Stimulated activated CD4-positive, alpha-beta T cell treated with anti-CD3 and anti-CD28 coated beads, Interleukin-1b, Interleukin-23, amount 100 ng/mL, for 24 hours (primary cell): Measurements from ENCODE around the gene NLRP13.
"Not testable (repeated sequence)": the region's sequence is repeated elsewhere in the genome, so short reads cannot be mapped to it uniquely, and the experiment has no call there.

Source experiments
- DNase-seq, 4 experiments: peaks; one replicate each; pipeline ENCODE4 v3.0.0-alpha.2; 2020; ENCODE audit warnings: low read depth in 4 of 4, low spot score in 1 of 4

NLRP13 gene

DNA sequence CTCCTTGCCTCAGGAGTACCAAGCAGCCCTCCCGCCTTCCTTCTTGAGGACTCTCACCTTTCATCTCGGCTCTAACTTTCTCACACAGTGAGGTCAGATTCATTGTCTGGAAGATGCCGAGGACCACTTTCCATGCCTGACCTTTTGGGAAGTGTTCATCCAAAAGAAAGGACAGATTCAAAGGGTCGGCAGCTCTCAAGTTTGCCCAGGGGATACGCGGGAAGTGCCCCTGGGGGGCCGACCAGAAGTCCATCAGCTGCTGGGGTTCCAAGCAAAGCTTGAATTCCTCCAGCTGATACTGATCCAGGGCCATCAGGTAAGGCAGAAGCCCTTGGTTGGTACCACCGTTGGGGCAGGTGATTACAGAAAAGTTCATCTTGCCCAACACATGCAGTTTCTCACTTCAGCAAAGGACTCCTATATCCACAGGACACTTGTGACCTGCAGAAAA, at the start of gene NLRP13:
Gene NLRP13 (minus strand): TSS at position 401 of the 451 bp plus-strand sequence. CDS start 25 bp downstream, at position 376.
- no peak for DNase-seq

DNA sequence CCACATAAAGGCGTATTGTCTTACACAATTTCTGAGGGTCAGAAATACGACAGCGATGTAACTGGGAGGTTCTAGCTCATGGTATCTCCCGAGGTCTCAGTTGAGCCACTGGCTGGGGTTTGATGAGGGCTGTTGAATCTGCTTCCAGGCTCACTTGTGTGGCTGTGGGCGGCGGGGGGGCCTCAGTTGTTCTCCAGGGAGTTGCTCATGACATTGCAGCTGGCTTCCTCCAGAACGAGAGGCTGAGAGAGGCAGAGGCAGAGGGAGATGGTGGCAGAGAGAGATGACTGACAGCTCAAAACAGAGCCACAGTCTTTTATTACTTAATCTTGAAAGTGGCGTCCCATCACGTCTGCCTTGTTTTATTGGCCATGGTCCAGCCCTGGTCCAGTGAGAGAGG, 48.3 kb upstream of the NLRP13 start:
- DNase-seq: no peak

DNA sequence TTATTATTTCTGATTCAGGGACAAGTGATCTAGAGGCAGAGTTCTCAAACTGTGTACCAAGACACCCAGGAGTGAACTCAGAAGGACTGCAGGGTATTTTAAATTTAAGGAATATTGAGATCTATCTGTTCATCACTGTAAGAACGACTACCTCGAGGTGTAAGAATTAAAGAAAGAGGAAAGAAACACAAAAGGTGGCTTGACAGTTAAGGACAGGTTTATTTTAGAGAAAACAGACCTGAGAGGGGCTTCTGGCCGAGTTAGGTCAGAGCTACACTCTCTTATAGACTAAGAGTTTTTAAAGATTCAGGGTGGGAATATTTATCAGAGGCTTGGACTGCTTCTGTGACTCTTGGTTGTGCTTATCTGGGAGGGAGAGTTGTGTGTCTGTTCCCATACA, 41.8 kb upstream of the NLRP13 start:
- no peak for DNase-seq

DNA sequence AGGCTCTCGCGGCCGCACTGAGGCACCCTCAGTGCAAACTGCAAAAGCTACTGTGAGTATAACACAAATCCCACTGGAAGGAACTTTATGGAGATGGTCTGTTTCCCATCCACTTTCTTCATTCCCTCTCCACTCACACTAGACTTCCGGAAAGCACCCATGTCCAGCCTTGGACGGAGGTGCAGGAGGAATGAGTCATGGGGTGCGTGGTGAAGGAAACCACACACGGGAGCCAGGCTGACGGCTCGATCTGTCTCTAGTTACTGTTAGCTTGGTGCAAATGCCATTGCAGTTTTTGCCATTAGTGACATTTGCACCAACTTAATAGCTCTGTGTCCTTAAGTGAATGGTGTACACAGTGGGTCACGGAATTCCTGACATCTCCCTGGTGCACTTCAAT, 30.1 kb upstream of the NLRP13 start:
- DNase-seq: no peak

DNA sequence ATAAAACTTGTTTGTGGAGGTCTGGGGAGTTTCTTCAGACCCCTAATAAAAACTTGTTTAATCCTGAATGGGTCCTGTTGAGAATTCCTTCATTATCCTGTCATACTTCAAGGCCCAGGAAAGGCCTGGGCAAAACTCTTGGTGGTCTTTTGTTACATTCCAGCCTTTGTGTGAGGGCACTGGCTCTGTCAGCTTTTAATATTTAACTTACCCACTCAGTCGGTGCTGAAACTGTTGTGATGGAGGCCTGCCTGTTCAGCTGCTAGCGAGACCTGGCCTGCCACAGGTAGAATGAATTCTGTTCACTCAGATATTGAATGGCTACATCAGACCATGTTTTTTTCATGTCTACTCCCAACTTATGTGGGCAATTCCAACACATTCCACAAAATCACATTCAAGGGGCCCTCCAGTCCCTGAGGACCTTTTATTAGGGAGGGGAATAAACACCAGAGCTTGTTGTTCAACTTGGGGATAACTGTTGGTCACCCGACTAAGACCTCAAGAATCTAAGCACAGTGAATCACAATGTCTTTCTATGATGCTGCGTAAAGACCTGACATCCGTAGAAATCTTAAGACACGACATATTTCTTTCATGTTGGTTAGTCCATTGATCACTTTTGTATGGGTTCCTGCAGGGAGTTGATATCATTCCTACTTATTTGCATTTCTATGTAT, 28.0 kb upstream of the NLRP13 start:
- DNase-seq: no peak

DNA sequence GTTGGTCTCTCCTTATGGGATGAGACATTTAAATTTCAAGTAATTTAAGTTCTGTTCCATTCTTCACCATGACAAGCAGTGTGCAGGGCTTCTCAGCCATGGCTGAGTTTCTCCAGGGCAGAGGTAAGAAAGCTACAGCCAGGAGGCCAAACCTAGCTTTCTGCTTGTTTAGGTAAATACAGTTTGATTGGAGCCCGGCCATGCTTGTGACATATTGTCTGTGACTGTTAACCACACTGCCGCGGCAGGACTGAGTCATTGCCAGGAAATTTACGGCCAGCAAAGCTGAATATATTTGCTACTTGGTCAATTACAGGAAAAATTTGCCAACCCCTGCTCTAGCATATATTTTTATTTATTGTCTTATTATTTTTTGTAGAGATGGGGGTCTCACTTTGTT, 26.2 kb upstream of the NLRP13 start:
- no peak for DNase-seq

DNA sequence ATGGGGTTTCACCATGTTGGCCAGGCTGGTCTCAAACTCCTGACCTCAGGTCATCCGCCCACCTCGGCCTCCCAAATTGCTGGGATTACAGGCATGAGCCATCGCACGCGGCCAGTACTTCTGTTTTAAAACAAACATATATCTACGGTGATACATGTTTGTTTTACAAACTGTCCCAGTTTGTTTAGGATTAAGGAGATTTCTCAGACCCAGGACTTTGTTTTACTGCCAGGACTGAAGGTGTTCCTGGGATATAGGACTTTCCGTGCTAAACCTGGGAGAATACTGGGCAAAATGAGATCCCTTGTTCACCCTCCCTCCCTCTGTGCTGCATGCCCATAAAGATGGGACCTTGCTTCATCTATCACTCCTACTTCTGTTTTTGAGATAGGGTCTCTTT, 24.3 kb upstream of the NLRP13 start:
- no peak for DNase-seq

DNA sequence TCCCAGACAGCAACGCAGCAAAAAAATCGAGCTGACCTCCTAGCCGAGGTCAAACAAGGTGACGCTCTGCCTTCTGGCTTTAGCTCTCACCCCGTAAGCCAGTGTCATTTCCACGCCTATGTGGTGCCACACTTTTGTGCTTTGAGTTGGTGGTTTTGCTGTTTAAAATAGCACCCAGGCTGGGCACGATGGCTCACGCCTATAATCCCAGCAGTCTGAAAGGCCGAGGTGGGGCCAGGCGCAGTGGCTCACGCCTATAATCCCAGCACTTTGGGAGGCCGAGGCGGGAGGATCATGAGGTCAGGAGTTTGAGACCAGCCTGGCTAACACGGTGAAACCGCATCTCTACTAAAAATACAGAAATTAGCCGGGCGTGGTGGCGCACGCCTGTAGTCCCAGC, 18.4 kb upstream of the NLRP13 start:
- DNase-seq: not testable (repeated sequence)

- DNase-seq: no peak
Measured at GRCh38 chr19:55947532-55947931, 15.4 kb upstream of the NLRP13 start, which contains the start of gene NLRP8. NLRP8 (plus strand) TSS chr19:55947832.

GRCh38 chr19:55940306-55940705, 8.2 kb upstream of the NLRP13 start:
- no peak for DNase-seq

GRCh38 chr19:55939206-55939605, 7.1 kb upstream of the NLRP13 start:
- DNase-seq: no peak

- DNase-seq: no peak
Measured at GRCh38 chr19:55935206-55935605, 3.1 kb upstream of the NLRP13 start.

DNA sequence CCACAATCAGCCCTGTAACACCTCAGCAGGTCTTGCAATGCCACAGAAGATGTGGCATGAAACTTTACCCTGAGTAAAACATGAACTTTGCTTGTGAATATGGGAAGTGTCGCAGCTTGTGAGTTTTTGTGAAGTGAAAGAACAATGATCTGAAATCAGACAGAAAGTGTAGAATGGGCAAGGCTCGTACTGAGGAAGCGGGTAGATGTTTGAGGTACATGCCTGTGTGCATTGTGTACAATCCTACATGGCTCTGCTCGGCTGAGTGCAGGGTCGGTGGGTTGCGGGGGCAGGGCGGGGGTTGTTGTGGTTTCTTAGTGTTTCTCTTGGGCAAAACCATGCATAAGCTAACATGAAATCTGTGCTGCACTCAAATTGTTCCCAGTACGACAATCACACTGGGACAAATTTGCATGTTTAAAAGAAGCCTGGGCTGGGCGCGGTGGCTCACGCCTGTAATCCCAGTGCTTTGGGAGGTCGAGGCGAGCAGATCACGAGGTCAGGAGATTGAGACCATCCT, 1.1 kb downstream of the NLRP13 start:
- DNase-seq: no peak

- DNase-seq: not testable (repeated sequence)
Measured at GRCh38 chr19:55929258-55929657, 2.9 kb downstream of the NLRP13 start.

GRCh38 chr19:55927991-55928390, 4.1 kb downstream of the NLRP13 start:
- no peak for DNase-seq

DNA sequence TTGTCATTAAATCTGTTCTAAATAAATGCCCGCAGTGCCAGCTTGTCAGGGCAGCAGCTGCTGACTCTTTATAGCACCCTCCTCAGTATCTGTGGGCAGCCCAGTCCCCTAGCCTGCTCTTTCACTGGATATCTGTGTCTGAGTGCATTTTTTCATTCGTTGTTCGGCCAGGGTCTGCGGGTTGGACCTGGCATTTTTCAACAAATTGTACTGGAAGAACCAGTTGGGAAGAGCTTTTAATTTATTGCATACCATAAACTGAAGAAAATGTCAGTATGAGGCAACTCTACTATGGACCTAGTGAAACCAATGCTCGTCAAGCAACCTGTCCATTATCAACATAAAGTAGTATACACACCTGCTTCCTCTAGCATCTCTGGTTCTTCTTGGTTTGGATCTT, 8.6 kb downstream of the NLRP13 start:
- DNase-seq: no peak

DNA sequence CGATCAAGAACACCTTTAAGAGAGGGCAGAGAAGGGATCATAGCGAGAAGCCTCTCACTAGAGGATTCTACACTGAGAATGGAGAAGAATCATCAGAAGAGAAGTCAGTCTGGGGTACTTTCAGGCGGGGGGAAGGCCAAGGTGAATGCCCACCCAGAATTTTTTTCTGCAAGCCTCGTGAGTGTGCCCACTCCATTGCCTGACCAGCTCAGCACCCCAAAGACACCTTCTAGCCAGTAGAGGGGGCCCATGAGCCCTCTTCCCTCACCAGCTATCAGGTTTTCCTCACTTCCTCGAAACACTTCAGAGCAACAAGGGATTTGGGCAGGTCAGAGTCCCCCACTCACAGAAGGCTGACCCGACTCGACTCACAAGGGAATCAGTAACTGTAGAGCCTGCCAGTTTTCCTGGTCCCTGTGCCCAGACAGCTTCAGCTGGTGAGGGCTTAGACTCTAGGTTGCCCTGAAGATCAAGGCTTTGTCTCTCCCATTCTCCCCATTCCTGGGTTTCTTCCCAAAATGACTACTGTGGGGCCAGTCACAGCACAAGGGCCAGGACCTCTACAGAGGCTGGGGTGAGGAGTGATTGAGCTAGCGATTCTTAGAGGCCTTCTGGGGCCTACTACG, 18.4 kb downstream of the NLRP13 start:
- DNase-seq: no peak

- no peak for DNase-seq
Measured at GRCh38 chr19:55912916-55913315, 19.2 kb downstream of the NLRP13 start.

DNA sequence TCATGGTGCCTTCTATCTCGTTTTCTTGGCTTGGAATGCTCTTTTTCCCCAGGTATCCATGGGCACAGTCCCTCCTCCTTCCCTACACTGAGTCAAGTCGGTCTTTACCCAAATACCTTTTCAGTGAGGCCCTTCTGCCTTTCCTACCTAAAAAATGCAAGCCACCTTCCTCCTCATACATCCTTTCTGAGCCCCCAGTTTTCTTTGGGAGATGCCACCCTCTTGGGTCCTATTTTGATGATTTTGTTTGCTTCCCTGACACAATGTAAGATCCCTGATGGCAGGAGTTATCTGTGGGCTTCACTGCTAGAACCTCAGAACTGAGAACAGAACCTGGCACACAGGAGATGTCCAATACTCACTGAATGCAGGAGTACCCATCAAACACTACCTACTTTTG, 22.3 kb downstream of the NLRP13 start:
- DNase-seq: no peak

GRCh38 chr19:55907746-55908145, 24.4 kb downstream of the NLRP13 start:
- no peak for DNase-seq

DNA sequence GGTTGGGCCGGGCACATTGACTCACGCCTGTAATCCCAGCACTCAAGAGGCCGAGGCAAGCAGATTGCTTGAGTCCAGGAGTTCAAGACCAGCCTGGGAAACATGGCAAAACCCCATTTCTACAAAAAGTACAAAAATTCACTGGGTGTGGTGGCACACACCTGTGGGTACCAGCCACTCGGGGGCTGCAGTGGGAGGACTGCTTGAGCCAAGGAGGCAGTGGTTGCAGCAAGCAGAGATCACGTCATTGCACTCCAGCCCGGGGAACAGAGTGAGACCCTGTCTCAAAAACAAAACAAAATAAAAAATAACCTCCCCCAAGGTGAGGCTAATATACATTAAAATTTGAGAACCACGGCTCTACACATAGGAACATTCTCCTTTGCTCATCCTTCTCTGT, 24.9 kb downstream of the NLRP13 start:
- no peak for DNase-seq

DNA sequence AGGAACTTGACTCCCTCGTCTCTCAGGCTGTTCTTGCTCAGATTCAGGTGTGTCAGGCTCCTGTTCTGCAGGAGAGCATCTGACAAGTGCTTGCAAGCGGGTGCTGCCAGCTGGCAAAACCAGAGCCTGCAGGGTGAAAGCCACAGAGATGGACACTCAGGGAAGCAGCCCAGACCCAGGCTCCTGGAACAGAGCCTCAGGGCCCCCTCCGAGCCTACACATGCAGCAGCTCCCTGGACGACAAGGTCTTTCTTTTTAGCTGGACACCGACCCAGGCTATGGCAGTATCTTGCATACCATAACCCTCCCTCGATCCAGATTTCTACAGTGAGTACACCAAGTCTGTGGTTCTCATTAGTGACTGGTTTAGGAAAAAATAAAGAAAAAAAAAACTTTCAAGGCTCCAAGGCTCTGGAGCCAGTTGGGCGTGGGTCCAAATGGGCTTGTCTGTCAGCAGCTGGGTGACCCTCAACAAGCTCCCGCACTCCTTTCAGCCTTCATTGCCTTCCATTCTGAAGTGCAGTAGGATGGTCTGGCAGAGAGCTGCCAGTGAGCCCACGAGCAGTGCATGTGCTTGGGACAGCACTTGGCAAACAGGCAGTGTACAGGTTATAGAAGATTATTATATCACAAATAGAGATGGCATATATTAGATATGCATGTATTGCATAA, 29.9 kb downstream of the NLRP13 start:
- no peak for DNase-seq
